ENCODE results near the gene SLC2A13.

SLC2A13 gene

GRCh38 chr12:40002178-40003169 lies 103.4 kb downstream of the SLC2A13 start:
- TF ChIP-seq CTCF (IDR thresholded peaks at IDR 0.05; ENCODE audit: borderline replicate concordance, insufficient read depth, low read depth, low read length) = no peak
- H3K4me3 ChIP-seq (ENCODE audit: low read depth, low read length) = no peak overlapping the region

- no peak overlapping the region for H3K4me3 ChIP-seq (ENCODE audit: low read depth, low read length)
- no peak for TF ChIP-seq CTCF (IDR thresholded peaks at IDR 0.05; ENCODE audit: borderline replicate concordance, insufficient read depth, low read depth, low read length)
These were observed 104.5 kb downstream of the SLC2A13 start for GRCh38 chr12:40001406-40001805.

- TF ChIP-seq CTCF (IDR thresholded peaks at IDR 0.05; ENCODE audit: borderline replicate concordance, insufficient read depth, low read depth, low read length) = no peak
These were observed 105.0 kb downstream of the SLC2A13 start for GRCh38 chr12:40000884-40001283.

GRCh38 chr12:39993268-39993667 lies 112.6 kb downstream of the SLC2A13 start:
- TF ChIP-seq CTCF (IDR thresholded peaks at IDR 0.05; ENCODE audit: borderline replicate concordance, insufficient read depth, low read depth, low read length) = no peak
- no peak overlapping the region for H3K4me3 ChIP-seq (ENCODE audit: low read depth, low read length)

More at GRCh38 chr12:40000884-40001283, 105.0 kb downstream of the SLC2A13 start:
- no peak overlapping the region for H3K4me3 ChIP-seq (ENCODE audit: low read depth, low read length)

- no peak overlapping the region for H3K4me3 ChIP-seq (ENCODE audit: low read depth, low read length)
- peak; percentile 86 for TF ChIP-seq CTCF (IDR thresholded peaks at IDR 0.05; ENCODE audit: borderline replicate concordance, insufficient read depth, low read depth, low read length)
These were observed 115.5 kb downstream of the SLC2A13 start for GRCh38 chr12:39990122-39991101.

GRCh38 chr12:39989501-39989900 lies 116.4 kb downstream of the SLC2A13 start:
- no peak for TF ChIP-seq CTCF (IDR thresholded peaks at IDR 0.05; ENCODE audit: borderline replicate concordance, insufficient read depth, low read depth, low read length)
- H3K4me3 ChIP-seq (ENCODE audit: low read depth, low read length) = no peak overlapping the region

Data from GM12875 (cell line).